Gastroesophageal sphincter (tissue), 3 donors: Measurements from ENCODE around the gene MYO3B.

Source experiments
- CTCF ChIP-seq, 4 experiments: fragments of 200-600 bp in 2 of 4; fragments of 450-650 bp in 2 of 4; sonication (generic) in 1 of 4; IDR thresholded peaks; one replicate each; pipeline ENCODE4 v1.5.1; 2017 to 2019; ENCODE audit warnings: antibody characterized with exemption in 4 of 4, mild to moderate bottlenecking in 2 of 4, moderate library complexity in 2 of 4
- EP300 ChIP-seq: sonication (generic); formaldehyde crosslinking; IDR thresholded peaks from one replicate; pipeline ENCODE4 v1.6.1; 2017; ENCODE audit warnings: antibody characterized with exemption, mild to moderate bottlenecking
- POLR2A ChIP-seq, 2 donors: fragments of 450-650 bp; IDR thresholded peaks; one replicate each; pipeline ENCODE4 v1.6.1; 2017; ENCODE audit warnings: antibody characterized with exemption in 2 of 2, mild to moderate bottlenecking in 2 of 2, moderate library complexity in 1 of 2

- TF ChIP-seq CTCF (IDR thresholded peaks at IDR 0.05) (no peak), POLR2A (IDR thresholded peaks at IDR 0.05) (no peak), EP300 (no peak)
These were observed 385.5 kb downstream of the MYO3B start for GRCh38 chr2:170563401-170563800.
